CD8-positive, alpha-beta memory T cell (primary cell): ENCODE measurements around the gene SCAMP1. TPM values are rescaled to one million over a fixed set of nuclear protein-coding genes. Genes with fewer than 3 reads are reported as not detected.

Source experiments
- CTCF ChIA-PET: fragments of 350-600 bp; sonication (Branson Sonifier 250); formaldehyde crosslinking; loops from one replicate; lab custom pipeline; 2021; ENCODE audit warnings: antibody characterized with exemption; lab: Charles Lee
- POLR2A ChIA-PET: fragments of 350-600 bp; sonication (Branson Sonifier 250); formaldehyde crosslinking; loops from one replicate; lab custom pipeline; 2021; ENCODE audit warnings: antibody characterized with exemption; lab: Charles Lee
- DNase-seq, 5 donors: peaks; one replicate each; pipeline versions ENCODE4 v3.0.0 to v3.0.0-alpha.2; 2020 to 2022; ENCODE audit warnings: mixed read lengths in 1 of 5
- H3K27ac ChIP-seq: one replicate; pipeline ENCODE4 v1.7.0; 2013; ENCODE audit warnings: low read depth, mild to moderate bottlenecking, low read length, moderate library complexity
- H3K27me3 ChIP-seq: 2 replicates; pipeline ENCODE4 v1.7.0; 2013; ENCODE audit warnings: low read length, mild to moderate bottlenecking; ENCODE audit not compliant: insufficient read depth, poor library complexity, severe bottlenecking
- H3K36me3 ChIP-seq: 2 replicates; pipeline ENCODE4 v1.7.0; 2013; ENCODE audit warnings: mild to moderate bottlenecking, low read length, moderate library complexity; ENCODE audit not compliant: insufficient read depth
- H3K4me1 ChIP-seq: 2 replicates; pipeline ENCODE4 v1.7.0; 2013; ENCODE audit warnings: mild to moderate bottlenecking, low read length, moderate library complexity; ENCODE audit not compliant: insufficient read depth
- H3K4me3 ChIP-seq: 2 replicates; pipeline ENCODE4 v1.7.0; 2013; ENCODE audit warnings: mild to moderate bottlenecking, low read length
- H3K9me3 ChIP-seq: 2 replicates; pipeline ENCODE4 v1.7.0; 2013; ENCODE audit warnings: mild to moderate bottlenecking, low read length
- H3K27ac Mint-ChIP-seq, 8 donors: one replicate each; pipeline ENCODE4 v1.8.0; 2020 to 2021; ENCODE audit warnings: mixed read lengths in 8 of 8, mild to moderate bottlenecking in 6 of 8, inconsistent platforms in 3 of 8, moderate library complexity in 3 of 8
- H3K27me3 Mint-ChIP-seq, 2 donors: one replicate each; pipeline ENCODE4 v1.8.0; 2020 to 2021; ENCODE audit warnings: mixed read lengths in 2 of 2, mild to moderate bottlenecking in 1 of 2, moderate library complexity in 1 of 2
- H3K36me3 Mint-ChIP-seq, 3 donors: one replicate each; pipeline ENCODE4 v1.8.0; 2020 to 2021; ENCODE audit warnings: mixed read lengths in 3 of 3, inconsistent platforms in 1 of 3, mild to moderate bottlenecking in 1 of 3
- H3K4me1 Mint-ChIP-seq, 3 donors: one replicate each; pipeline ENCODE4 v1.8.0; 2020 to 2021; ENCODE audit warnings: mixed read lengths in 3 of 3, inconsistent platforms in 1 of 3, mild to moderate bottlenecking in 1 of 3
- H3K4me3 Mint-ChIP-seq, 7 donors: one replicate each; pipeline ENCODE4 v1.8.0; 2020 to 2021; ENCODE audit warnings: mixed read lengths in 7 of 7, mild to moderate bottlenecking in 6 of 7, moderate library complexity in 4 of 7, inconsistent platforms in 2 of 7
- H3K9me3 Mint-ChIP-seq, 5 donors: one replicate each; pipeline ENCODE4 v1.8.0; 2020 to 2022; ENCODE audit warnings: mixed read lengths in 5 of 5, mild to moderate bottlenecking in 3 of 5, moderate library complexity in 2 of 5, inconsistent platforms in 1 of 5
- polyA plus RNA-seq: library from polyadenylated mRNA; unstranded; fragments of 300-500 nt; fragmentation: Illumina TruSeq; gene quantifications from one replicate; pipeline ENCODE4 v1.2.3, GENCODE V29; 2021
- total RNA-seq, 2 experiments: library from RNA; stranded (reverse); gene quantifications; one replicate each; pipeline ENCODE4 v1.2.3, GENCODE V29; 2021

Gene SCAMP1
- total and polyA plus RNA-seq, 3 experiments from 2014 or later, result 15.2 to 36.2 (median 17.3) TPM

DNA sequence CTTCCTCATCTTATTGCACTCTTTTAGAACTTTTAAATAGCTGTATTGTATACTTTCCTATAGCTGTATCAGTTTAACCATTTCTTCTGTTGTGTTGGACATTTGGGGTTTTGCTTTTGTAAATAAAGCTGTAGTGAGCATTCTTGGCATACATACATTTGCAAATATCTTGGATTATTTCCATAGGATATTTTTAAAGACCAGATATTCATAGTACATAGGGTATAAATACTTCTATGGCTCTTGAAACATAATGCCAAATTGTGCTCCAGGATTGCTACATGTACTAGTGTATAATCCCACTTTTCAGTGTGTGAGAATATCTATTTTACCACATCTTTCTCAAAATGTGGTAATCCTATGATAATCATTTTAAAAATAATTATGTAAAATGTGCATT lies 51.2 kb downstream of the SCAMP1 start:
- Mint-ChIP-seq H3K27ac (no peak overlapping the region), H3K9me3 (no peaks in the 10 kb centered on the region), H3K4me1 (peaks cover 33 to 60% (median 54%) of the 10 kb centered on the region in 3 donors), H3K4me3 (no peak overlapping the region), H3K27me3 (no peaks in the 10 kb centered on the region), H3K36me3 (peaks cover 16 to 26% (median 20%) of the 10 kb centered on the region in 3 donors)
- H3K27ac ChIP-seq, result no peak overlapping the region
- POLR2A ChIA-PET, result no interaction called here
- no peaks in the 10 kb centered on the region for H3K9me3 ChIP-seq
- DNase-seq, result no peak
- CTCF ChIA-PET, result no interaction called here
- H3K27me3 ChIP-seq, result no peaks in the 10 kb centered on the region
- no peaks in the 10 kb centered on the region for H3K4me1 ChIP-seq
- H3K36me3 ChIP-seq, result no peaks in the 10 kb centered on the region
- no peak overlapping the region for H3K4me3 ChIP-seq

DNA sequence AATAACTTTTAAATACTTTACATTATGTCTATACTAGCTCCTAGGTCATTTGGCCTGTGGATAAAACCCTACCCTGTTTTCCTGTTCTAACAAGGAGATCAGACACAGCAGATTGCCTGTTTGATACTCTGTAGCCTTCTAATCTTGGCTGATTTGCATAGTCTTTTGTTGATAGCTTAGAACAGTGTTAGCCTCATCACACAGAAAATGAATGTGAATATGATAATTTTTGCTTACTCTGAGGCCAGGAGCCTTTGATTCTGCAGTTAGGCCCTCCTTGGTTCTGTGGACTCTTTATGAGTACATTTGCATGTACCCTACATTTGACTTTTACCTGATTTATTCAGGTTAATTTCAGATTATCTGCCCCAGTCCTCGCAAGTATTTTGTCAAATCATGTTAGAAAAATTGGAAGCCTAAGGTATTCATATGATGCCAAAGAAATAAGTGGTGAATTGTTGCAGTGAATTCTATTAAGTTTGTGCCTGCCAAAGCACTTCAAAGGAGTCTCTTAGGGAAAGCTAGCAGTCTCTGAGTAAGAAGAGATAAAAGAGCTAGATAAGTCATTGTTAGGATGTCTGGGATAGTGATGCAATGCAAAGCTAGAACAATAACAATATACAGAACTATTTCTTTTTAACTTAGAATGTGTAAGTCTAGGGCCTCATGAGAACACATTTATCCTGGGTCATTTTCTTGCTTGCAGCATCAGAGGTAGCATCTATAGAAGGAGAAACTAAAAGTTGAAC lies 56.4 kb downstream of the SCAMP1 start:
- Mint-ChIP-seq H3K27me3 (no peaks in the 10 kb centered on the region), H3K27ac (no peak overlapping the region), H3K36me3 (peaks cover 19 to 57% (median 29%) of the 10 kb centered on the region in 3 donors), H3K9me3 (no peaks in the 10 kb centered on the region), H3K4me1 (peaks cover 14 to 21% (median 19%) of the 10 kb centered on the region in 3 donors), H3K4me3 (no peak overlapping the region)
- no peak overlapping the region for H3K27ac ChIP-seq
- no peaks in the 10 kb centered on the region for H3K9me3 ChIP-seq
- no peaks in the 10 kb centered on the region for H3K36me3 ChIP-seq
- H3K27me3 ChIP-seq, result no peaks in the 10 kb centered on the region
- H3K4me1 ChIP-seq, result no peaks in the 10 kb centered on the region
- DNase-seq, result no peak
- no peak overlapping the region for H3K4me3 ChIP-seq
- POLR2A ChIA-PET, result no interaction called here
- CTCF ChIA-PET, result no interaction called here

GRCh38 chr5:78419396-78419795 lies 59.0 kb downstream of the SCAMP1 start:
- no peak for DNase-seq
- CTCF ChIA-PET, result no interaction called here
- no peaks in the 10 kb centered on the region for H3K27me3 ChIP-seq
- POLR2A ChIA-PET, result no interaction called here
- H3K27ac ChIP-seq, result no peak overlapping the region
- Mint-ChIP-seq H3K9me3 (no peaks in the 10 kb centered on the region), H3K4me1 (no peaks in the 10 kb centered on the region), H3K27me3 (no peaks in the 10 kb centered on the region), H3K36me3 (peaks cover 31 to 71% (median 31%) of the 10 kb centered on the region in 3 donors), H3K4me3 (no peak overlapping the region), H3K27ac (no peak overlapping the region)
- no peaks in the 10 kb centered on the region for H3K9me3 ChIP-seq
- no peak overlapping the region for H3K4me3 ChIP-seq
- H3K4me1 ChIP-seq, result no peaks in the 10 kb centered on the region
- H3K36me3 ChIP-seq, result no peaks in the 10 kb centered on the region

DNA sequence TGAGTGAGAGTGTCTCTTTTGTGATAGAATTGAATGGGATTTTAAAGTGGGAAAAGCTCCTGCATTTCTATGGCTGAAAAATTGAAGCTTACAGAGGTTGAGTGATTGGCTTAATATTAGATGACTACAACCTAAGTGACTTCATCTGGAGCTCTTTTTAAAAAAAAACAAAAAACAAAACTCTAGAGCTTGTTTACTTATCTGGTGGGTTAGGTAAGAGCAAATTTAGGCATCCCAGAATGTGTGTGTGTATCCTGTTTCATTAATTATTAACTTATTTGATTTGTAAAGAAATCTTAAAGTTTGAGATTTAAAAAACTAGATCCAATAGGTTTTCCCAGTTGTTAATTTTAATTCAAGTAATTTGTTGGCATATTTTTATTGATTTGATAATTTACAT lies 60.1 kb downstream of the SCAMP1 start:
- Histone ChIP-seq H3K27me3 (no peaks in the 10 kb centered on the region), H3K4me1 (no peaks in the 10 kb centered on the region), H3K9me3 (no peaks in the 10 kb centered on the region), H3K27ac (no peak overlapping the region), H3K4me3 (no peak overlapping the region), H3K36me3 (no peaks in the 10 kb centered on the region)
- Mint-ChIP-seq H3K27ac (no peak overlapping the region), H3K36me3 (peaks cover 29 to 72% (median 37%) of the 10 kb centered on the region in 3 donors), H3K4me3 (no peak overlapping the region), H3K27me3 (no peaks in the 10 kb centered on the region), H3K4me1 (no peaks in the 10 kb centered on the region), H3K9me3 (no peaks in the 10 kb centered on the region)
- no peak for DNase-seq
- CTCF ChIA-PET, result no interaction called here
- POLR2A ChIA-PET, result no interaction called here

- no peaks in the 10 kb centered on the region for H3K9me3 ChIP-seq
- no peaks in the 10 kb centered on the region for H3K27me3 ChIP-seq
- Mint-ChIP-seq H3K27me3 (no peaks in the 10 kb centered on the region), H3K4me3 (no peak overlapping the region), H3K9me3 (peaks cover 0 to 4% (median 0%) of the 10 kb centered on the region in 5 donors), H3K36me3 (peaks cover 29 to 63% (median 33%) of the 10 kb centered on the region in 3 donors), H3K4me1 (peaks cover 0 to 7% (median 5%) of the 10 kb centered on the region in 3 donors), H3K27ac (no peak overlapping the region)
- DNase-seq, result no peak
- no peaks in the 10 kb centered on the region for H3K4me1 ChIP-seq
- H3K4me3 ChIP-seq, result no peak overlapping the region
- ChIA-PET CTCF (no interaction called here), POLR2A (no interaction called here)
- H3K36me3 ChIP-seq, result no peaks in the 10 kb centered on the region
- no peak overlapping the region for H3K27ac ChIP-seq
These were observed 64.2 kb downstream of the SCAMP1 start for GRCh38 chr5:78424665-78425064.

- no peak for DNase-seq
- no peaks in the 10 kb centered on the region for H3K27me3 ChIP-seq
- Mint-ChIP-seq H3K4me1 (peaks cover 6 to 15% (median 7%) of the 10 kb centered on the region in 3 donors), H3K4me3 (no peak overlapping the region), H3K27ac (no peak overlapping the region), H3K27me3 (no peaks in the 10 kb centered on the region), H3K9me3 (peaks cover 0 to 6% (median 4%) of the 10 kb centered on the region in 5 donors), H3K36me3 (peaks cover 35 to 62% (median 45%) of the 10 kb centered on the region in 3 donors)
- H3K4me1 ChIP-seq, result no peaks in the 10 kb centered on the region
- no peaks in the 10 kb centered on the region for H3K9me3 ChIP-seq
- ChIA-PET POLR2A (no interaction called here), CTCF (no interaction called here)
- no peak overlapping the region for H3K27ac ChIP-seq
- no peaks in the 10 kb centered on the region for H3K36me3 ChIP-seq
- no peak overlapping the region for H3K4me3 ChIP-seq
These were observed 69.0 kb downstream of the SCAMP1 start for GRCh38 chr5:78429332-78429980.

DNA sequence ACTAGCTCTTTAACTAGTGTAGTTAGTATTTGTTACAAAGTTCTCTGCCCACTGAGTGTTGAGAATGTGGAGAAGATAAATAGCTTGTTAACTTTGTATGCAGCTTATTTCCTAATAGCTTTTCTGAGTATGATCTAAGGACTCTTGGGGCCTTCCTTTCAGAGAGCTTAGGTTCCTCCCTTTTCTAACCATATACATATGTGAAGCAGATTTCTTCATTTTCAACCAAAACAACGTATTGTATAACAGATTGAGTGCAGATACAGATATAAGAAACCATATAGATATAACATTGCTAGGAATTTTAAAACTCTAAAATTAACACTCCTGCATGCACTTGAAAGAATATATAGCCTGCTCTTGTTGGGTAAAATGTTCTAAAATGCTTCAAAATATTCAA lies 70.4 kb downstream of the SCAMP1 start:
- H3K4me1 Mint-ChIP-seq, result peaks cover 6 to 20% (median 7%) of the 10 kb centered on the region in 3 donors

GRCh38 chr5:78433972-78434371 lies 73.6 kb downstream of the SCAMP1 start:
- no peak overlapping the region for H3K4me3 ChIP-seq
- H3K4me1 Mint-ChIP-seq, result peaks cover 16 to 30% (median 16%) of the 10 kb centered on the region in 3 donors
- no peaks in the 10 kb centered on the region for H3K27me3 Mint-ChIP-seq
- no peak overlapping the region for H3K27ac ChIP-seq
- H3K27ac Mint-ChIP-seq, result no peak overlapping the region
- no peak overlapping the region for H3K4me3 Mint-ChIP-seq
- H3K4me1 ChIP-seq, result no peaks in the 10 kb centered on the region
- H3K9me3 ChIP-seq, result no peaks in the 10 kb centered on the region
- no peak for DNase-seq
- H3K9me3 Mint-ChIP-seq, result peaks cover 0 to 6% (median 0%) of the 10 kb centered on the region in 5 donors
- H3K36me3 ChIP-seq, result no peaks in the 10 kb centered on the region
- POLR2A ChIA-PET, result no interaction called here
- H3K36me3 Mint-ChIP-seq, result peaks cover 46 to 67% (median 61%) of the 10 kb centered on the region in 3 donors
- no peaks in the 10 kb centered on the region for H3K27me3 ChIP-seq
- CTCF ChIA-PET, result no interaction called here

More for the DNA sequence above, 70.4 kb downstream of the SCAMP1 start:
- Mint-ChIP-seq H3K9me3 (peaks cover 0 to 6% (median 4%) of the 10 kb centered on the region in 5 donors), H3K27me3 (no peaks in the 10 kb centered on the region), H3K4me3 (no peak overlapping the region), H3K36me3 (peaks cover 40 to 62% (median 45%) of the 10 kb centered on the region in 3 donors), H3K27ac (no peak overlapping the region)
- H3K9me3 ChIP-seq, result no peaks in the 10 kb centered on the region
- no peaks in the 10 kb centered on the region for H3K27me3 ChIP-seq
- no peak overlapping the region for H3K27ac ChIP-seq
- ChIA-PET CTCF (no interaction called here), POLR2A (interaction anchor here (0.7 kb wide), 1 partner anchor 35 kb away, joined by 5 read pairs; no protein-coding TSS in a partner anchor)
- H3K4me1 ChIP-seq, result no peaks in the 10 kb centered on the region
- DNase-seq, result no peak
- no peak overlapping the region for H3K4me3 ChIP-seq
- H3K36me3 ChIP-seq, result no peaks in the 10 kb centered on the region
